Measurements from ENCODE around the gene CAMSAP1. TPM values are rescaled to one million over a fixed set of nuclear protein-coding genes. Genes with fewer than 3 reads are reported as not detected.

CAMSAP1 gene
- total and polyA plus RNA-seq, 2 of the 4 experiments (the other 2 are of a cell fraction) = 8.2 to 19.5 TPM

- Histone ChIP-seq H4K5ac (ENCODE audit: low read depth, low read length) (no peak overlapping the region), H3K9me3 (ENCODE audit: control insufficient read depth, insufficient read depth, low read length) (no peaks in the 10 kb centered on the region), H3K27me3 (ENCODE audit: control insufficient read depth, insufficient read depth, low read length) (no peaks in the 10 kb centered on the region), H2AK5ac (ENCODE audit: low read depth, low read length) (peak overlapping the region; percentile 68; the same call in 1 of the 2 replicates), H3K36me3 (ENCODE audit: control insufficient read depth, insufficient read depth, low read length) (peaks cover 4% of the 10 kb centered on the region), H2BK15ac (ENCODE audit: low read depth, low read length) (no peak overlapping the region), H3K4me3 (ENCODE audit: insufficient read depth, low read depth, low read length) (no peak overlapping the region), H3K9ac (ENCODE audit: low read depth, low read length) (no peak overlapping the region), H4K8ac (ENCODE audit: low read depth in 2 of 2, low read length in 2 of 2) (peak overlapping the region in 1 of 2 experiments; percentile 18; a peak in 1 of 4 replicates), H3K23ac (ENCODE audit: low read depth, low read length) (no peak overlapping the region), H2BK5ac (ENCODE audit: low read depth, low read length, poor library complexity, severe bottlenecking) (no peak overlapping the region), H3K14ac (replicated peaks; ENCODE audit: low read depth, low read length) (no peak overlapping the region), H3K4me2 (ENCODE audit: low read depth, low read length) (no peak overlapping the region), H2BK120ac (ENCODE audit: low read depth, low read length) (no peak overlapping the region), H3K18ac (ENCODE audit: low read depth, low read length) (no peak overlapping the region), H3K4ac (ENCODE audit: low read depth, low read length) (no peak overlapping the region; the same call in 1 of the 2 replicates), H2AFZ (replicated peaks; ENCODE audit: low read length, poor library complexity) (no peak overlapping the region), H4K91ac (ENCODE audit: insufficient read depth, low read depth, low read length) (no peak overlapping the region), H3K56ac (ENCODE audit: extremely low read depth, insufficient read depth, low read length) (no peak overlapping the region), H4K20me1 (ENCODE audit: insufficient read depth, low read length) (peaks cover 56% of the 10 kb centered on the region), H2AK9ac (replicated peaks; ENCODE audit: low read depth, low read length, poor library complexity) (peak overlapping the region; percentile 19), H3K9me1 (ENCODE audit: insufficient read depth, low read length) (peaks cover 33% of the 10 kb centered on the region), H3K79me1 (ENCODE audit: low read depth in 1 of 2, low read length in 2 of 2) (peaks cover 38 to 67% of the 10 kb centered on the region in 2 experiments), H2BK20ac (ENCODE audit: low read depth, low read length) (no peak overlapping the region), H3K27ac (ENCODE audit: insufficient read depth, low read length) (no peak overlapping the region), H3K4me1 (ENCODE audit: control insufficient read depth, insufficient read depth, low read length) (peaks cover 4% of the 10 kb centered on the region)
- intact Hi-C loops (cut with micrococcal nuclease) (no loop called here), dilution Hi-C loops (cut with HindIII; ENCODE audit: low sequenced_read_pairs, unreplicated experiment) (no loop called here), in situ Hi-C loops (cut with MboI; ENCODE audit: low sequenced_read_pairs) (no loop called here)
- ATAC-seq (ENCODE audit: low read depth) (no peak), DNase-seq (no peak)
- ChIA-PET CTCF (interaction anchor here (0.6 kb wide), 2 partner anchors 10 to 47 kb away, joined by 3 to 6 read pairs; no protein-coding TSS in a partner anchor), POLR2A (ENCODE audit: unreplicated experiment) (no interaction called here)
- BruUV-seq (replicated peaks) = no TSS peak
- WGBS, 2 experiments (ENCODE audit: extremely low coverage in 2 of 2, insufficient read length in 1 of 2) = 88% methylated on average over 5 of the region's 18 CpGs; no CpG with 5 or more reads in 1 of the 2 experiments
- TF ChIP-seq NFE2L2 (IDR thresholded peaks at IDR 0.05; ENCODE audit: low read depth, low read length) (no peak), CHD1 (IDR thresholded peaks at IDR 0.05; ENCODE audit: low read depth, low read length) (no peak), MAFK (IDR thresholded peaks at IDR 0.05; ENCODE audit: low read depth, low read length) (no peak), CEBPB (IDR thresholded peaks at IDR 0.05; ENCODE audit: low read depth, low read length) (no peak), SMC3 (IDR thresholded peaks at IDR 0.05; ENCODE audit: low read depth, low read length) (no peak), MAZ (IDR thresholded peaks at IDR 0.05; ENCODE audit: borderline replicate concordance, low read depth, low read length) (no peak), RAD21 (IDR thresholded peaks at IDR 0.05; ENCODE audit: low read length) (no peak), BHLHE40 (IDR thresholded peaks at IDR 0.05; ENCODE audit: low read depth, low read length) (no peak), POLR2A (IDR thresholded peaks at IDR 0.05; ENCODE audit: low read depth, low read length) (no peak), CTCF (conservative IDR thresholded peaks at IDR 0.05; ENCODE audit: low read depth, low read length) (no peak), MXI1 (IDR thresholded peaks at IDR 0.05; ENCODE audit: borderline replicate concordance, low read depth, low read length) (no peak), USF2 (IDR thresholded peaks at IDR 0.05; ENCODE audit: low read depth, low read length) (no peak), RCOR1 (IDR thresholded peaks at IDR 0.05; ENCODE audit: insufficient replicate concordance, low read length) (no peak), ELK1 (IDR thresholded peaks at IDR 0.05; ENCODE audit: borderline replicate concordance, low read depth, low read length) (no peak), RFX5 (IDR thresholded peaks at IDR 0.05; ENCODE audit: low read depth, low read length) (no peak)
Observed at GRCh38 chr9:135878528-135879236, 28.7 kb downstream of the CAMSAP1 start.

Measured in IMR-90 (cell line).